Neural cell (in vitro differentiated cells): Measurements from ENCODE around the gene PKN1.

Experiments
- CTCF ChIP-seq: fragments of 450-650 bp; IDR thresholded peaks from 2 replicates; pipeline ENCODE4 v1.5.1; 2014; ENCODE audit warnings: antibody characterized with exemption, mild to moderate bottlenecking, moderate library complexity; ENCODE audit not compliant: poor library complexity, severe bottlenecking
- EP300 ChIP-seq: fragments of 450-650 bp; conservative IDR thresholded peaks from 2 replicates; pipeline ENCODE4 v1.6.1; 2014; ENCODE audit warnings: antibody characterized with exemption, mild to moderate bottlenecking, moderate library complexity; ENCODE audit not compliant: poor library complexity, severe bottlenecking
- EZH2 ChIP-seq: fragments of 200-600, 300-800 bp; shearing (Covaris generic), sonication (generic); IDR thresholded peaks from 2 replicates; pipeline ENCODE4 v1.6.1; 2014; ENCODE audit warnings: antibody characterized with exemption, low read length, borderline replicate concordance, mild to moderate bottlenecking; ENCODE audit not compliant: insufficient read depth, poor library complexity, severe bottlenecking
- RAD21 ChIP-seq: fragments of 450-650 bp; conservative IDR thresholded peaks from 2 replicates; pipeline ENCODE4 v1.6.1; 2014; ENCODE audit warnings: antibody characterized with exemption, mild to moderate bottlenecking, moderate library complexity

- TF ChIP-seq EZH2: no peak
- TF ChIP-seq CTCF: no peak
- no peak for TF ChIP-seq EP300
- TF ChIP-seq RAD21: no peak
Measured at GRCh38 chr19:14411161-14411937, 21.8 kb upstream of the PKN1 start.
